SIG-M5 (cell line): Measurements from ENCODE around the gene EPB41L3.

Source experiments
- DNase-seq: peaks from one replicate; lab custom pipeline; 2025; lab: John Stamatoyannopoulos, UW

The EPB41L3 gene

DNA sequence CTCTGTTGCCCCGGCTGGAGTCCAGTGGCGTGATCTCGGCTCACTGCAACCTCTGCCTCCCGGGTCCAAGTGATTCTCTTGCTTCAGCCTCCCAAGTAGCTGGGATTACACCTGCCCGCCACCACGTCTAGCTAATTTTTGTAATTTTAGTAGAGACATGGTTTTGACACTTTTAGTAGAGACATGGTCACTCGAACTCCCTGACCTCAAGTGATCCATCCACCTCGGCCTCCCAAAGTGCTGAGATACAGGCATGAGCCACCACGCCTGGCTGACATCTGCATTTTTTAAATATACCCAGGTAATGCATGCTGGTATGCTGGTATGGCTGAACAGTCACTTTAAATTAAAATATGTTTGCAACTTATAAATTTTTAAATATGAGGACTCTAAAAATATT lies 91.9 kb downstream of the EPB41L3 start:
- no peak for DNase-seq

DNA sequence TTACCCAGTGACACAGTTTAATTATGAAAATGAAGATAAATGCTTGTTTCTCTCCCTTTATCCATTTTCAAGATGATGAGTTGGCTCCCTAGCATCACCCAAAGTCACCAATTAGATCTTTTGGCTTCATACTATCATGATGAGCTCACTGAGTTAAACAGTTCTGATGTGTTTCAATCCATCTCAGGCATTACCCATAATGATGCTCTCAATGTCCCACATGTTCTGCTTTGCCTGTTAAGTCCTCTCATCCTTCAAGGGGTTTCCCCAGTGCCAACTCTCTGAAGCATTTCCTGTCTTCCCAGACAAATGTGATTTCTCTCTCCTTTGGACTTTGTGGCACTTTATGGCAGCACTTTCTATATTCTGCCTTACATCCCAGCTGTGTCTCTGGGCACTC lies 92.6 kb downstream of the EPB41L3 start:
- DNase-seq = no peak

DNA sequence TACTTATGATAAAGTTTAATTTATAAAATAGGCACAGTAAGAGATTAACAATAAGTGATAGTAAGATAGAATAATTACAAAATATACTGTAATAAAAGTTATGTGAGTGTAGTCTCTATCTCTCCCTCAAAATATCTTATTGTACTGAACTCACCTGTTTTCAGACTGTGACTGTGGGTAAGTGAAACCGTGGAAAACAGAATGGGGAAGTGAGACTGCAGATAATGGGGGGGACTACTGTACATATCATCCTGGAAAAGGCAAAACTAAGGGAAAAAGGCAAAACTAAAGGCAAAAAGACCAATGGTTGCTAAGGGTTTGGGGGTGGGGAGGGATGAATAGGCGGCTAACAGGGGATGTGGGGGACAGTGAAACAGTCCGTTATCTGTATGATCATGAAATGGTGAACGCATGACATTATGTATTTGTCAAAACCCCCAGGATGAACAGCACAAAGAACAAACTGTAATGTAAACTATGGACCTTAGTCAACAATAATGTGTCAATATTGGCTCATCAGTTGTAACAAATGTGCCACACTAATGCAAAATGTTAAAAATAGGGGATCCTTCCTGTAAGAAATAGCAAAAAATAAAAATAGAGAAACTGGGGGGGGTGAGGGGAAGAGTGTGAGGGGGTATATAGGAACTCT lies 93.8 kb downstream of the EPB41L3 start:
- no peak for DNase-seq

DNA sequence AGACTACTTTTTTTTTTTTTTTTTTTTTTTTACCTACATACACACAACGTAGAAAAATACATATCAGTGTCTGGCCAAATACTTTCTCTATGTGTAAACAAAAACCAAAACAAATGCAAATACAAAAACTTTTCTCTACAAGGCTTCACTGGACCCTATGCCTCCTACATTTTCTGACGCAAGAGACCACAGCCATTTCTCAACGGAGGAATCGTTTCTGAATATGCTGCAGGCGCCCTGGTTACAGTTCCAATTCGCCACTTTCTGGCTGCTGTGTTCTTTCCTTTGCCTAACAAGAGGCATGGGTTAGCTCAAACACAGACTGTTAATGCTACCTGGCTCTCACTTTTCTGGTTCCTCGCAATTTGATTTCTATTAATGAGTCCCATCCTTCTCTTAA lies 96.4 kb downstream of the EPB41L3 start:
- no peak for DNase-seq

DNA sequence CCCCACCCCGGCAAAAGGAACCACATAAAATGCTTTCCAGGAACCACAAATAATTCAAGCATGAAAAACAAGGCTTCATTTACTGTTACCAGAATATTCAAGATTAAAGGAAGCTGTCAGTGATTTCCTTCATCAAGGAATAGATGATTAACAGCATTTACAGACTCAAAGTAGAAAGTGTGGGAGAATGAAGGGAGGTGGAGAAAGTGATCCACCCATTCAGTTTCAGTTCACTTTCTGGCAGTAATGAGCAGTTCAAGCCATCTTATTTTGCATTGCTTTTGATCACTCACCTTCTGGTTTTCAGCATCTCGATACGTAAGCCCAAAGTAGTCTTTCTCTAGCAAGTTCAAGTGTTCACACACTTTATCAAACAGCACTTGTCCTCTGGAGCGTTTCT lies 99.0 kb downstream of the EPB41L3 start:
- DNase-seq = no peak

DNA sequence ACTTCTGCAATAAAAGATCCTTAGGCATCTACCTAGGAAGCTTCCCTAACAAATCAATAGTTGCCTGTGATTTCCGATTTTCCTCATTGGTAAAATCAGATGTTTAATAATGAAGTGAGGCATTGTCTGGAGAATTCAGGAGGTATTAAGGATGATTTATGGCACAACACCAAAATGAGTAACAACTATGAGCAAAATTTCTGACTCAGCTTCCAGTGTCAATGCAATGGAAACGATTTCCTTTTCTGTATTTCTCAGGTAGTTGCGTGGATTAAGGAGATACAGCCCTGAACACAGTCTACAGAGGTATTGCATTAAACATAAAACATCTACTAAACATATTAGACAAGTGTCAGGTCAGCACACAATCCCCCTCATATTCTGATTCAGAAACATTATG lies 99.5 kb downstream of the EPB41L3 start:
- DNase-seq = no peak

DNA sequence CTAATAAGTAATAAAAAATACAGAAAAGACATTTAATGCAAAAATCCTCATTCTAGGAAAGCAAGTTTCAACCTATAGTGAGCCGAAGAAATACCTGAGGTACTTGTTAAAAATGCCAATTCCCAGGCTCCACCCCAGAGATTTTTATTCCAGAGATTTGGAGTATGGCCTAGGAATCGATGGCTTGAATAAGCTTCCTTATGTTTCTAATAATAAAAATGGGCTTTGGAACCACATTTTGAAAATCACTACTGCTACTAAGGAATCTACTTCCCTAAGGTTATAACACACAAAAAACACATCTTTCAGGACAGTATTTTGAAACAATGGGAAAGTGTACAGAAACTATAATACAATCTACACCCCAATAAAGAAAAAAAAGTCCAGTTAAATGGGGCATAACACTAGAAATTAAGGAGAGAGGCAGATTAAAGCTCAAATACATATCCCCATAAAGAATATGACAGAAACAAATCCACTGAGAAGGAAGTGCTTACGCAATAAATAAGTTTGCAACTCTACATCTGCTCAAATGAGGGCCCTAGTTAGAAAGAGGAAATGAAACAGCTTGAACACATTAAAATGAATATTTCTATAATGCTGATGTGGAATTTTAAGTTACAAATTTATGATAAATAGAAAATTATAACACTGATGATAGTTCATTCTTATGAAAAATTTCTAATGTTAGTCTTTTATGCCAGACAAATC lies 103.7 kb downstream of the EPB41L3 start:
- DNase-seq = peak; percentile 65

DNA sequence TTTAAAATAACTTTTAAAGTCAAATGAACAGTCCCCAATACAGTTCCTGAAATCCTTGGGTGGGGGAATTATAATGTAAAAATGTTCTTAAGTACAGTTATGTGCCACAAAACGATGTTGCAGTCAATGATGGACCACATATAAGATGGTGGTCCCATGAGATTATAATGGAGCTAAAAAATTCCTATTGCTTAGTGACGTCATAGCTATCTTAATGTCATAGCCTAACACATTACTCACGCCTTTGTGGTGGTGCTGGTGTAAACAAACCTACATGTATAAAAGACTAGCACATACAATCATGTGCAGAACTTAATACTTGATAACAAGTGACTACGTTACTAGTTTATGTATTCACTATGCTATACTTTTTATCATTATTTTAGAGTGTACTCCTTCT lies 109.4 kb downstream of the EPB41L3 start:
- DNase-seq = no peak

DNA sequence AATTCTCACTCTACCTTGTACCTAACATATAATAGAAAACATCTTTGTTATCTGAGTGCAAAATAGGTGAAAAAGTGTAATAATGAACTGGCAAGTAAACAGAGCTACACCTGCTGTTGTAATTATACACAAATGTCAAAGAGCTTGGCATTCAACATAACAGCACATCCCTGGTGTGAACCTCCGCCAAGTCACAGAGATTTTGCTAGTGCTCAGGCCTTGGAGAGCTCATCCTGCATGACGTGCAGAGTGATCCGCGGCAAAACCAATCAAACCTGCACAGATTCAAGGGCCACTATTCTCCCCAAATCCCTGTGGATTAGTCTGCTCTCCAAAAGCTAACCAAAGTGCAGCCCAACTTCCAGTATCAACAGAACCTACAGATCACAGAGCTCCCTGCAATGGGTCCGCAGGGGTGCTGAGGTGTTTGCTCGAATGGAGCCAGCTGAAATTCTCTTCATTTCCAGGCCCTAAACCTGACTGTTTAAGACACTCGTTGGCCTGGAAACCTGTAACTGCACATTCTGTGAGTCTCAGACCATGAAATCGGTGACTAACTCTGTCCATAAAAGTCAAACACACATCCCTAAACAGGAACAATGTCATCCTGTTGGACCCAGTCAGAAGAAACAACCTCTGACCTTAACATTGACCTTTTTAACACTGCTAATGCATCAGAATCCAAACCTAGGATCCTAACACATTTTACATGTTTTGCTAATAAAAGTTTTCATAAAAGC lies 111.8 kb downstream of the EPB41L3 start:
- DNase-seq = no peak

DNA sequence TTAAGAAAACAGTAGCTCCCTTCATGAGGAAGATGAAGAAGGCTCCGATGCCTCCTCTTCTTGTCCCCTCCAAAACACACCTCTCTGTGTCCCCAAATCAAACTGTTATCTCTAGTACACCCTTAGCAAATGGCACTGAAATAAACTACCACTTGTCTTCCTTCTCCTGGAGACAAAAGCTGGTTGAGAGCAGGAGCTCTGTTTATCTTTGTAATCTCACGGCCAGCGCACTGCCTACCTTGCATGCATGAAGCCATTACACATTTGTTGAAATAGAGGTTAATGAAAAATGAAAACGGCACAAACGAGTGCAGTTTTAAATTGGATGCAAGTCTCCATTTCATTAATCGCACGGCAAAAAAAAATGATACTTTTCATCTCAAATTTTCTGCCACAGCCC lies 113.7 kb downstream of the EPB41L3 start:
- no peak for DNase-seq

DNA sequence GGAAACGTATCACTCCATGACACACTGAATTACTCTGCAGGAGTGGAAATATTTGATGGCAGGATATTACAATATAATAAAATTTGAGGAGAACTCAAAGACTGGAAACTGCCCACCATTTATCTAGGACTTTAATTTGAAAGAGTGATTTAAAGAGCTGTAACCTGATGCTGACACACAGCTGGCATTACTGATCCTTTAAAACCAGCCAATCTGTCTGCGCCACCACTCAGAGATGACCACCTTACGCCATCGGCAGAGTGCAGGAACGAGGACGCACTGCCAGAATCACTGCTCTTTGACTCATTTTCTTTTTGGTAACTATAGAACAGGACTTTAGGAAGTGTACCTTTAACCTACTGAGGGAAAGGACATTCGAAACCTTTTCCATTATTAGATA lies 114.1 kb downstream of the EPB41L3 start:
- no peak for DNase-seq

DNA sequence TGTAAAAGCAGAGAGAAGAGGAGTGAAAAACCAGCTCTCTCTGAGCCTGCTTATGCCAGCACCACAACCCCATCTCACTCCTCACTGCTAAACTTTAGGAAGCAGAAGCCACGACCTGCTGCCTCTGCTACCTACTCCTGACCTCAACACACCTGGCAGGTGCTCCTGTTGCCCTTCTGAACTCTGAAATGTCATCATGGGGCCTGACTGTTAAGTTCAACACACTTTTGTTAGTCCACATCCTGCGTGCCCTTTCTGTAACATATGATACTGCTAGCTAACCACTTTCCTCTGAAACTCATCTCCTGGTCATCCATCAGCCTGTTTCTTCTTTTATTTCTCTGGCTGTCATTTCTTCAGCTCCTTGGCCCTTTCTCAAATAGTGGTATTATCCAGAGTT lies 118.1 kb downstream of the EPB41L3 start:
- DNase-seq = no peak

DNA sequence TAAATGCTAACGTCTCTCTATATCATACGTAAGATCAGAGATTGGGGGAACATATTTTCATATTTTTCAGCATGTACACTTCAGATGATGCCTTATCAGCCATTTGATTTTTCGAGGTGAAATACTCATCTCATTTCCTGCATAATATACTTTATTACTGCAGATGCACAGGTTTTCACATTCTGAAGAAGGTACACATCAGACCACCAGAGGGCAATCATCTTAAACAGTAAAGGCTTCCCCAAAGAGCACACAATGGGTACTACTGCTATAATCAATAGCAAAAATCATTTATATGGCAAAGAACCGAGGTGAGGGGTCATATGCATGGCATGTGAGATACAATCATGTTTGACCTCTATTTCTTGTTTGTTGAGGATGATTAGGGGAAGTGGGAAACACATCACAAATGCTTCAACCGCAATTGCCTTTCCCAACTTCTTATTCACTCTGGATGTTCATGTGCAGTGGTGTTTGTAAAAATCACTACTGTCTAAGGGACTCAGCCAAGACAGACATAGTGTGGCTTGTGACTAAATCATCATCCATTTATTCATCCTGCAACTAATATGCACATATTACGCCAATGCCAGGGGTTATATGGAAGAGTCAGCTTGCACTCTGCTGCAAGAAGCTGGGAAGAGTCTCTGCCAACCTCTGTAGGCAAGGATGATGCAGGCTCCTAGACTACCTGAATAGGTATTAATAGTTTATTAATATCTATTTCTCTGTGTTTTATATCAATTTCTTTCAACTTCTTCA lies 118.7 kb downstream of the EPB41L3 start:
- DNase-seq = no peak

DNA sequence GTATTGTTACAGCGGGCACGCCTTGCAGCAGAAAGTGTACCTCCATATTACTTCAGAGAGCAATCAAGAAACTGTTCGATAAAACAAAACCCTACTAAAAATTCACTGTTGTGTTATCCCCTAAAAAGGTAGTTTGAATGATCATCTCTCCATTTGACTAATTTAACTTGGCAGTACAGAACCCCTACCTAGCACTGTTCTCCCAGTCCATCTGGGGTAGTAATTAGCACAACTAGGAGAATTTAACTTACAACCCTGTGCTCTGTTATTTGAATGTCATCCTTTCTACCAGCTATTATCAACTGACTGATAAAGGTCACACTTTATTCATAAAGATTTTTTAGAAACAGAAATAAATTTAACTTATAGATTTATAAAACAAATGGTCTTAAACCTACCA lies 121.2 kb downstream of the EPB41L3 start:
- DNase-seq = no peak

DNA sequence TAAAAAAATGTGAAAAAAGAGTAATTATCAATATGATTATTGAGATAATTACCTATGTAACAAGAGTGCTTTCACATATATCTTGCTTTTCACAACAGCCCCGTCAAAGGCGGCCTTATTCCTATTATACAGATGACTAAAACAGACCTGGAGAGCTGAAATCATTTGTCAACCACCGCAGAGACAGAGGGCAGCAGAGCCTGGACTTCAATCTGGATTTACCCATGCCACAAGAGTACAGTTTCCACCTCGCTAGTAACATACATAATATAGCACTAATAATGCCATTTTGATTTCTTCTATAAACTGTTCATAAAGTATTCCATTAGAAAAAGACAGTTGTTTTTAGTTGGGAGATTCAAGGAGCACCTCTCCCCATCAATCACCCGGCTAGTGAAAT lies 121.8 kb downstream of the EPB41L3 start:
- DNase-seq = no peak

DNA sequence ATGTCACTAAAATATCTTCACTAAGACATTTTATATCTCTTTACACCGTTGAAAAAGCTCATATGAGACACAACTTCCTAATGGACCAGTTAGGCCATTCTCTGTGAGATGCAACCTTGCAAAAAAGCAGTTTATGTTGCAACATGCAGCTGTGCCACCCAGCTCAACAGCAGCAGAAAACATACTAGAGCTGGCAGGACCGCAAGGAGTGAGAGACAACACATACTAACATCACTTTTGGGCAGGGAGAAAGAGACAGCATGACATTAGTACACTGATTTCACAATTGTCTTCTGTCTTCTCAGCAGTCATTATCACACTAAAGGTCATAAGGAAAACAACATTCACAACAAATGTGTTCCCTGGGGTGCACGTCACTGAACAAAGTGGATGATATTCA lies 122.9 kb downstream of the EPB41L3 start:
- no peak for DNase-seq

DNA sequence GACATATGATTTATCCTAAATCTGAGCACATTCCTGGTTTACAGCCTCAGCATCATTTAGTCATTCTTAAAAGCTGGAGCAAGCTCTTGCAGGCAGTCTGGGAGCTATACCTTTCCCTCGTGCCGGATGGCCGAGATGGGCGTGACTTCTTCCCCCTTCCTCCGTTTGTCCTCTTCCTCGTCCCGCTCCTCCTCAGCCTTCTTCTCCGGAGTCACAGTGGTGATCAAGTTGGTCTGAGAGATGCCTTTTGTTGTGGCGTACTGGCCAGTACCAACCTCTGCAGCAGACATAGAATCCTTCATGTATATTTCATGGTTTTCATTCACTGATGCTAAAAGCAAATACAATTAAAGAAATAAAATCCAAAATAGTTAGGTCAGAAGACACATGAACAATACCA lies 124.2 kb downstream of the EPB41L3 start:
- DNase-seq = no peak

DNA sequence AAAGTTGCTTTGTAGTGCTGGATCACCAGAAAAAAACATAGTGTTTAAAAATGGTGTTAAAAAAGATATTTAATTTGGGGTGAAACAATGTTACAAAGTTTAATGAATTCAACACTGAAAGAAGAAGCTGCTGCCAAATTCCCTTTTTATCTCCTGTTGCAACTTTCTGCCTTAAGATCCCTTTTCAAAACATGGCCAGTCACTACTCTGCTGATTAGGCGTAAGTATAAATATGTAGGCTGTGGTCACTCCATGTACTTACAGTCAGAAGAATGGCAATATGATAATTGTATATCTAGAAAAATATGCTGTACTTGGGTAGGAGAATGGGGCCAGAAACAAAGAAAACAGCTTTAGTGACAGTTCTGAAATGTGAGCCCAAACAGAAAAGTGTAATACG lies 124.8 kb downstream of the EPB41L3 start:
- no peak for DNase-seq

DNA sequence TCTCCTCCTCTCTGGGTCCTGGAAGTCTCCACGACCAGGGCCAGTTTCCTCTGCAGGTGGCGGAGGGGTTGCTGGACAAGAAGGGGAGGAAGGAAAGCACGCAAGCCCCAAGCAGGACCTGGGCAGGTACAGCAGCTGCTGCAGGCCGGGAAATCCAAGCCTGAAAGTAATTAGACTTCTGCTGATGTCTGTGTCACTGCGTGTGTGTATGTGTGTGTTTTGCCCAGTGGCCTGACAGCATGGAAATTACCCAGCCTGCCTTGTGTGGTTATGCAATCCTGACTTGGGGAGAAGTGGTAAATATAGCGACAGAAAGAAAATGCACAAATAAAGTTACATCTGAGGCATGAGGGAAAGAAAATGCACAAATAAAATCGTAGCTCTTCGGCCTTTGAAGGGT lies 126.5 kb downstream of the EPB41L3 start:
- DNase-seq = peak; percentile 52

DNA sequence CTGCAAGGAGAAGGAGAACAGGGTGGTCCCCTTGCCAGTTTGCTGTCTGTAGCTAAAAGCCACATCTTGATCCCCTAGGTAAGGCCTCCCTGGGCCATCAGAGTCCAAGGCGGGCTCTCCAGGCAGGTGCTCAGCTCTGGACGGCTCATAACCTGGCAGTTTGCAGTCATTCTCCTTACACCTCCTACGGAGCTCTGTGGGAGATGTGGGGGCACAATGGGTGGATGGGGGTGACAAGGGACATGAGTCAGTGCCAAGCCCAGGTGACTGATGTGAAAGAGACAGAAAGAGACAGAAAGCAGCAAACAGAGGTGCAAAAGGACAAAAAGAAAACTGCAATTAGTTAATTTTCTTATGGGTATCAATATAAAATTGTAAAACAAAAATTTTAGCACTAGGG lies 127.7 kb downstream of the EPB41L3 start:
- DNase-seq = no peak

DNA sequence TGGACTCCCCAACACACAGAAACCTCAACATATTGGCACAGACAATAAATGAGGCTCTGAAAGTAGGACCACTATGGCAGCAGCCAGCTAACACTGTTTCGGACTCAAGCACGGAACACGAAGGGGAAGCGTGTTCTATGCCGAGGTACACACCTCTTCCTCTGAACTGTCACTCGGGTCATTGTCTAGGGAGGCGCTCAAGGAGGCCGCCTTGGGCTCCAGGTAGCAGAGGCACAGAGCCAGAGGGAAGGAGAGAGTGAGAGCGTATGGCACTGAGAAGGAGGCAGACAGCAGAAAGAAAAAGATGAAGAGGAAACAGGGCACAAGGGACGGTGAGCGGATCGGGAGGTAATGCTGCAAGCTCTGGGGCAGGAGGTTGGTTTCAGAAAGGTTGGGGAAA lies 128.1 kb downstream of the EPB41L3 start:
- DNase-seq = no peak

DNA sequence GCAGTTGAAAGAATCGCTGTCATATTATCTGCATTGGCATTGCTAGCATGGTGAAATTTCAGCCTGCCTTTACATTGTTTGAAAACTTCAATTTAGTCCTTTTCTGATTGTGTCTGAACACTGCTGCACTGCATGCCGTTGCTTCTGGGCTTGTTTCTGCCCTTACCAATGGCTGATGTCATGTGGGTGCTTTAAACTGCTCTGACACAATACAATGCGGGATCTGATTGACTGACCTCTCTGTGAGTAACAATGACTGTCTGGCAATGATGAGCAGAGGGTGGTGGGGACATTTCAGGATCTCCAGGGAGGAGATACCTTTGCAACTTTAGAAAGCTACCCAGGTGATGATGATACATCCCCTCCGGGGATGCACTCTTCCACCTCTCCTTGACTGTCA lies 128.8 kb downstream of the EPB41L3 start:
- DNase-seq = no peak

DNA sequence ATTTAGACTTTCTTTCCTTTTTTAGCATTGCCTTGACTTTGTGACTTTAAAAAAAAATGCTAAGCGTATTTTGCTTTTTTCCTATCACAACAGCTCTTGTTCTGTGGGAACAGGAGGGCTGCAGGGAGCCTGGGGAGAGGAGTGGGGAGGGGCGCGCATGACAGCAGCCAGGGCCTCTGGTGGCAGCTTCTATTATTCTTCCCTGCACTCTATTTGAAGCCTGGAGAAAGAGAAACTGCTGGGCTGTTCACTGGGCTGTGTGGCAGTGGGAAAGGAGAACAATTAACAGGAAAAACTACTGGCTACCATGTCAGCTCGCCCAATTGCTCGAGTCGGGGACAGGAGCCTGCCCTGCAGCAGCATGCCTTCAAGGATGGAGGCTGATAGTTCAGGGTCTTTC lies 129.3 kb downstream of the EPB41L3 start:
- no peak for DNase-seq
